Stimulated activated naive B cell treated with anti-CD40 and anti-IgM and Interleukin-4, amounts not matched to agents 10 μg/mL and 1 μg/mL and 100 μg/mL, for 72 hours (primary cell): ENCODE results near the gene RAB31.
"Not testable (repeated sequence)": the region's sequence is repeated elsewhere in the genome, so short reads cannot be mapped to it uniquely, and the experiment has no call there.

ENCODE experiments used
- ATAC-seq, 2 donors: fragments of 150-1000 bp; cut with Tn5 transposase; replicated peaks; 2 replicates each; pipeline ENCODE4 v1.10.0; 2021; ENCODE audit warnings: moderate library complexity in 1 of 2
- DNase-seq: peaks from one replicate; pipeline ENCODE4 v3.0.0; 2021
- H3K27ac Mint-ChIP-seq: one replicate; pipeline ENCODE4 v1.8.0; 2022; ENCODE audit warnings: mild to moderate bottlenecking, mixed read lengths
- H3K27me3 Mint-ChIP-seq, 2 donors: one replicate each; pipeline ENCODE4 v1.8.0; 2022; ENCODE audit warnings: mixed read lengths in 2 of 2
- H3K36me3 Mint-ChIP-seq, 2 donors: one replicate each; pipeline ENCODE4 v1.8.0; 2022; ENCODE audit warnings: mixed read lengths in 2 of 2, mild to moderate bottlenecking in 1 of 2
- H3K4me1 Mint-ChIP-seq, 2 donors: one replicate each; pipeline ENCODE4 v1.8.0; 2022; ENCODE audit warnings: mixed read lengths in 2 of 2, mild to moderate bottlenecking in 1 of 2
- H3K4me3 Mint-ChIP-seq, 2 donors: one replicate each; pipeline ENCODE4 v1.8.0; 2022; ENCODE audit warnings: mild to moderate bottlenecking in 2 of 2, mixed read lengths in 2 of 2, moderate library complexity in 1 of 2
- H3K9me3 Mint-ChIP-seq, 2 donors: one replicate each; pipeline ENCODE4 v1.8.0; 2022; ENCODE audit warnings: mixed read lengths in 2 of 2, mild to moderate bottlenecking in 1 of 2

RAB31 gene

GRCh38 chr18:9891515-9891914, 183.4 kb downstream of the RAB31 start:
- not testable (repeated sequence) for H3K27me3 Mint-ChIP-seq, H3K4me1 Mint-ChIP-seq, DNase-seq, H3K27ac Mint-ChIP-seq, H3K36me3 Mint-ChIP-seq, H3K9me3 Mint-ChIP-seq, H3K4me3 Mint-ChIP-seq, ATAC-seq

- no peak overlapping the region for H3K4me3 Mint-ChIP-seq
- peaks cover 0 to 9% of the 10 kb centered on the region in 2 donors for H3K4me1 Mint-ChIP-seq
- no peaks in the 10 kb centered on the region for H3K27me3 Mint-ChIP-seq
- H3K27ac Mint-ChIP-seq = no peak overlapping the region
- no peaks in the 10 kb centered on the region for H3K9me3 Mint-ChIP-seq
- no peaks in the 10 kb centered on the region for H3K36me3 Mint-ChIP-seq
- no peak for ATAC-seq
- no peak for DNase-seq
Observed at GRCh38 chr18:9894454-9895068, 186.5 kb downstream of the RAB31 start.

GRCh38 chr18:9897129-9897528, 189.0 kb downstream of the RAB31 start:
- no peak for ATAC-seq
- Mint-ChIP-seq H3K36me3 (no peaks in the 10 kb centered on the region), H3K9me3 (no peaks in the 10 kb centered on the region), H3K27ac (no peak overlapping the region), H3K27me3 (no peaks in the 10 kb centered on the region), H3K4me1 (peaks cover 0 to 9% of the 10 kb centered on the region in 2 donors), H3K4me3 (no peak overlapping the region)
- DNase-seq = no peak

- not testable (repeated sequence) for H3K36me3 Mint-ChIP-seq, DNase-seq, ATAC-seq, H3K4me3 Mint-ChIP-seq, H3K27me3 Mint-ChIP-seq, H3K4me1 Mint-ChIP-seq, H3K9me3 Mint-ChIP-seq, H3K27ac Mint-ChIP-seq
Observed at GRCh38 chr18:9897787-9898291, 189.7 kb downstream of the RAB31 start.

GRCh38 chr18:9898792-9899549, 190.9 kb downstream of the RAB31 start:
- H3K27me3 Mint-ChIP-seq = peaks cover 4 to 5% of the 10 kb centered on the region in 2 donors
- no peaks in the 10 kb centered on the region for H3K36me3 Mint-ChIP-seq
- peak overlapping the region in 1 of 2 donors; percentile 42 for H3K4me3 Mint-ChIP-seq
- H3K9me3 Mint-ChIP-seq = no peaks in the 10 kb centered on the region
- peaks cover 0 to 9% of the 10 kb centered on the region in 2 donors for H3K4me1 Mint-ChIP-seq
- peak overlapping the region; percentile 27 for H3K27ac Mint-ChIP-seq
- peak; percentile 93 to 94 for ATAC-seq
- no peak for DNase-seq

GRCh38 chr18:9899550-9899930, 191.4 kb downstream of the RAB31 start:
- H3K4me1 Mint-ChIP-seq, H3K27ac Mint-ChIP-seq, DNase-seq, H3K4me3 Mint-ChIP-seq, H3K9me3 Mint-ChIP-seq, H3K36me3 Mint-ChIP-seq, H3K27me3 Mint-ChIP-seq, ATAC-seq: not testable (repeated sequence)

- DNase-seq = no peak
- peaks cover 0 to 9% of the 10 kb centered on the region in 2 donors for H3K4me1 Mint-ChIP-seq
- no peaks in the 10 kb centered on the region for H3K36me3 Mint-ChIP-seq
- H3K4me3 Mint-ChIP-seq = no peak overlapping the region
- no peak for ATAC-seq
- H3K27me3 Mint-ChIP-seq = peaks cover 6% of the 10 kb centered on the region in 2 donors
- no peaks in the 10 kb centered on the region for H3K9me3 Mint-ChIP-seq
- H3K27ac Mint-ChIP-seq = no peak overlapping the region
Observed at GRCh38 chr18:9900699-9901098, 192.6 kb downstream of the RAB31 start.

- peaks cover 11% of the 10 kb centered on the region in 2 donors for H3K27me3 Mint-ChIP-seq
- no peak overlapping the region for H3K4me3 Mint-ChIP-seq
- no peak for ATAC-seq
- DNase-seq = no peak
- no peaks in the 10 kb centered on the region for H3K36me3 Mint-ChIP-seq
- H3K27ac Mint-ChIP-seq = no peak overlapping the region
- H3K4me1 Mint-ChIP-seq = peaks cover 0 to 9% of the 10 kb centered on the region in 2 donors
- H3K9me3 Mint-ChIP-seq = no peaks in the 10 kb centered on the region
Observed at GRCh38 chr18:9901377-9901776, 193.3 kb downstream of the RAB31 start.

GRCh38 chr18:9902264-9902663, 194.2 kb downstream of the RAB31 start:
- H3K4me3 Mint-ChIP-seq, H3K9me3 Mint-ChIP-seq, H3K27ac Mint-ChIP-seq, H3K4me1 Mint-ChIP-seq, DNase-seq, ATAC-seq, H3K36me3 Mint-ChIP-seq: not testable (repeated sequence)
- H3K27me3 Mint-ChIP-seq = peaks cover 17 to 20% of the 10 kb centered on the region in 2 donors

- Mint-ChIP-seq H3K9me3 (no peaks in the 10 kb centered on the region), H3K4me1 (peaks cover 0 to 9% of the 10 kb centered on the region in 2 donors), H3K4me3 (no peak overlapping the region), H3K36me3 (no peaks in the 10 kb centered on the region), H3K27ac (no peak overlapping the region), H3K27me3 (peaks cover 17 to 26% of the 10 kb centered on the region in 2 donors)
- no peak for ATAC-seq
- no peak for DNase-seq
Observed at GRCh38 chr18:9902832-9903231, 194.7 kb downstream of the RAB31 start.

- H3K4me1 Mint-ChIP-seq = no peaks in the 10 kb centered on the region
- DNase-seq = no peak
- H3K27ac Mint-ChIP-seq = no peak overlapping the region
- H3K36me3 Mint-ChIP-seq = no peaks in the 10 kb centered on the region
- ATAC-seq = no peak
- peaks cover 29 to 42% of the 10 kb centered on the region in 2 donors for H3K27me3 Mint-ChIP-seq
- H3K4me3 Mint-ChIP-seq = no peak overlapping the region
- no peaks in the 10 kb centered on the region for H3K9me3 Mint-ChIP-seq
Observed at GRCh38 chr18:9905401-9905922, 197.4 kb downstream of the RAB31 start.

GRCh38 chr18:9906481-9906880, 198.4 kb downstream of the RAB31 start:
- Mint-ChIP-seq H3K27ac (no peak overlapping the region), H3K27me3 (peaks cover 29 to 42% of the 10 kb centered on the region in 2 donors), H3K36me3 (no peaks in the 10 kb centered on the region), H3K4me1 (no peaks in the 10 kb centered on the region), H3K9me3 (no peaks in the 10 kb centered on the region), H3K4me3 (no peak overlapping the region)
- DNase-seq = no peak
- peak; percentile 66 to 73 for ATAC-seq

- ATAC-seq (no peak), DNase-seq (no peak)
- Mint-ChIP-seq H3K4me3 (no peak overlapping the region), H3K27me3 (peaks cover 29 to 38% of the 10 kb centered on the region in 2 donors), H3K4me1 (peaks cover 0 to 1% of the 10 kb centered on the region in 2 donors), H3K27ac (no peak overlapping the region), H3K9me3 (no peaks in the 10 kb centered on the region), H3K36me3 (no peaks in the 10 kb centered on the region)
Observed at GRCh38 chr18:9907867-9908266, 199.8 kb downstream of the RAB31 start.

GRCh38 chr18:9910071-9910470, 202.0 kb downstream of the RAB31 start:
- Mint-ChIP-seq H3K4me1 (peaks cover 1 to 10% of the 10 kb centered on the region in 2 donors), H3K9me3 (no peaks in the 10 kb centered on the region), H3K27ac (no peak overlapping the region), H3K4me3 (no peak overlapping the region), H3K36me3 (no peaks in the 10 kb centered on the region), H3K27me3 (peaks cover 25 to 37% of the 10 kb centered on the region in 2 donors)
- DNase-seq (no peak), ATAC-seq (no peak)

GRCh38 chr18:9910661-9911060, 202.6 kb downstream of the RAB31 start:
- Mint-ChIP-seq H3K9me3 (no peaks in the 10 kb centered on the region), H3K4me3 (no peak overlapping the region), H3K36me3 (no peaks in the 10 kb centered on the region), H3K27me3 (peaks cover 24 to 36% of the 10 kb centered on the region in 2 donors), H3K4me1 (peaks cover 5 to 16% of the 10 kb centered on the region in 2 donors), H3K27ac (no peak overlapping the region)
- ATAC-seq = no peak
- no peak for DNase-seq
